Brain microvascular endothelial cell (primary cell): ENCODE results near the gene BZW1.
A peak's percentile ranks its signal among the peaks of the same experiment; 100 is the strongest.

ENCODE experiments used
- DNase-seq: peaks from one replicate; pipeline ENCODE4 v3.0.0-alpha.2; 2020
- H3K27ac ChIP-seq: fragments of 250-450 bp; sonication (Bioruptor Pico); 2 replicates; pipeline ENCODE4 v1.5.1; 2020; ENCODE audit warnings: mild to moderate bottlenecking, moderate library complexity
- H3K27me3 ChIP-seq: fragments of 250-450 bp; sonication (Bioruptor Pico); replicated peaks from 2 replicates; pipeline ENCODE4 v1.5.1; 2020; ENCODE audit warnings: mild to moderate bottlenecking
- H3K36me3 ChIP-seq: fragments of 250-450 bp; sonication (Bioruptor Pico); replicated peaks from 2 replicates; pipeline ENCODE4 v1.5.1; 2020; ENCODE audit warnings: mild to moderate bottlenecking
- H3K4me3 ChIP-seq: 2 replicates; pipeline ENCODE4 v1.5.1; 2011; ENCODE audit warnings: low read depth, mild to moderate bottlenecking, control low read depth, low read length, moderate library complexity
- in situ Hi-C: cut with HindIII; loops from 2 replicates; pipeline ENCODE4 v1.10.0; 2017; ENCODE audit warnings: low sequenced_read_pairs, low pct_ligation_motif_present
- TF ChIP-seq, protein P1 (sequence below): IDR thresholded peaks from 2 replicates; pipeline ENCODE4 v1.5.1; 2011; ENCODE audit warnings: low read depth, mild to moderate bottlenecking, moderate library complexity, low read length, control low read depth, inconsistent platforms; ENCODE audit errors: missing control alignments

The BZW1 gene

DNA sequence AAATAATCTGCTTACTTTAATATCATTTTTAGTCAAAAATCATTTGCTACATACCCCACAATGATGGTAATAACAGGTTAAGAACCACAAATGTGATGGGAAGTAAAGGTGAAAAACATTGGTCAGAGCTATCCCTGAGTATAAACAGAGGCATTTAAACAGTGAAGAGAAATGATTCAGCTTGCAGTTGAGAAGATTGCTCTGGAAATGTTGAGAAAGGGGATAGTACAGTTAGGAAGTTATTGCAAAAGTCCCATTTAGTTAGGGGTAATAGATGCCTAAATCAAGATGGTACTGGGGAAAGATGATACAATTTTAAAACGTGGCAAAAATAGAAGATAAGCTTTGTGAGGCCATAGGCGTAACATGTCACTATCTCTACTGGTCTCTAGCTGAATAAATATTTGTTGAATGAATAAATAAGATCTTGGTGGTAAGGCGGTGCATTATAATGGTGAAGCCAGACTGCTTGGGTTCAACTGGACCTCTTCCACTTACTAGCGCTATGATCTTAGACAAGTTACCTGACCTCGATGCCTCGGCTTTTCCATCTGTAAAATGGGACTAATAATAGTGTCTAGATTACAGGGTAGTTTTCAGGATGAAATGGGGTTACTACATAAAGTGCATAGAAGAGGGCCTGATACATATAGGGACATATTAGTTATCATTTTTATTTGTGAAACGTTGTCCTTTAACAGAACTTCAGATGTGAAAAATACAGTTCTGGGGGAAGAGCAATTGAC lies 2.0 kb upstream of the BZW1 start:
- peak overlapping the region; percentile 98 for H3K27ac ChIP-seq
- no peak for DNase-seq

DNA sequence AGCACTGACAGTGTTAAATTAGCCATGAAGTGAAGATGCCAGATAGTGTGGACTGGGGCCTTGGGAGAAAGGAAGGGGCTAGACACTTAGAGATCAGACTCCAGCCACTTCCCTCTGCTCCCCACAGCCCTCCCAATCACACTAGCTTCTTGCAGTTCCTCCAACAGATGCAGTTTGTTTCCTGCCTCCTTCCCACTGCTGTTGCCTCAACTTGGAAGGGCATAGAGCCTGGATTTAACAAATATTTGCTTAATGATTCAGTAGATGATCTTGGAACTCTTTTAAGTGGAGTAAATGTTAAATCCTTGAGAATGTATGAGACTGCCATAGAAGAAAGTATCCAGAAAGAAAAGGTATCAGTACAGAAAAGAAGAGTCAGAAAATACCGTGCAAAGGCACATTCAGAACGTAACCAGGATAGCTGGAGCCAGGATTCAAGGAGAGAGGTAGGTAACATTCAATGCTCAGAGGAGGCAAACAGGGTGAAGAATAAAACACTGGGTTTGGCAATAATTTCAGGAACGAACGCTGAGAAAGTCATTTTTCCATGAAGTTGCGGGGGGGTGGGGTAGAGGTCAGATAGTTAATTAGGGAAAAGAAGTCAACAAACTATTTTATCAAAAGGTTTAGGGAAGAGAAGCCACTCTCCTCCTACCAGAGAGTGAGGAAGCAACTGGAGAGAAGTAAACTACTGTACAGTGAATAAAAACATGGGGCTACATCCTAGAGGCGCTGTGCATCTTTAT lies 1.3 kb upstream of the BZW1 start:
- peak; percentile 59 for DNase-seq
- TF ChIP-seq, protein P1, sequence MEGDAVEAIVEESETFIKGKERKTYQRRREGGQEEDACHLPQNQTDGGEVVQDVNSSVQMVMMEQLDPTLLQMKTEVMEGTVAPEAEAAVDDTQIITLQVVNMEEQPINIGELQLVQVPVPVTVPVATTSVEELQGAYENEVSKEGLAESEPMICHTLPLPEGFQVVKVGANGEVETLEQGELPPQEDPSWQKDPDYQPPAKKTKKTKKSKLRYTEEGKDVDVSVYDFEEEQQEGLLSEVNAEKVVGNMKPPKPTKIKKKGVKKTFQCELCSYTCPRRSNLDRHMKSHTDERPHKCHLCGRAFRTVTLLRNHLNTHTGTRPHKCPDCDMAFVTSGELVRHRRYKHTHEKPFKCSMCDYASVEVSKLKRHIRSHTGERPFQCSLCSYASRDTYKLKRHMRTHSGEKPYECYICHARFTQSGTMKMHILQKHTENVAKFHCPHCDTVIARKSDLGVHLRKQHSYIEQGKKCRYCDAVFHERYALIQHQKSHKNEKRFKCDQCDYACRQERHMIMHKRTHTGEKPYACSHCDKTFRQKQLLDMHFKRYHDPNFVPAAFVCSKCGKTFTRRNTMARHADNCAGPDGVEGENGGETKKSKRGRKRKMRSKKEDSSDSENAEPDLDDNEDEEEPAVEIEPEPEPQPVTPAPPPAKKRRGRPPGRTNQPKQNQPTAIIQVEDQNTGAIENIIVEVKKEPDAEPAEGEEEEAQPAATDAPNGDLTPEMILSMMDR = no peak
- in situ Hi-C loops = no loop called here
- Histone ChIP-seq H3K27me3 (no peaks in the 10 kb centered on the region), H3K4me3 (peak overlapping the region; percentile 59), H3K27ac (peak overlapping the region; percentile 98), H3K36me3 (peaks cover 25% of the 10 kb centered on the region)

More for the DNA sequence above, 2.0 kb upstream of the BZW1 start:
- H3K4me3 ChIP-seq = no peak overlapping the region
- H3K27me3 ChIP-seq = no peaks in the 10 kb centered on the region
- in situ Hi-C loops = no loop called here
- peaks cover 18% of the 10 kb centered on the region for H3K36me3 ChIP-seq
- TF ChIP-seq, protein P1 = no peak

DNA sequence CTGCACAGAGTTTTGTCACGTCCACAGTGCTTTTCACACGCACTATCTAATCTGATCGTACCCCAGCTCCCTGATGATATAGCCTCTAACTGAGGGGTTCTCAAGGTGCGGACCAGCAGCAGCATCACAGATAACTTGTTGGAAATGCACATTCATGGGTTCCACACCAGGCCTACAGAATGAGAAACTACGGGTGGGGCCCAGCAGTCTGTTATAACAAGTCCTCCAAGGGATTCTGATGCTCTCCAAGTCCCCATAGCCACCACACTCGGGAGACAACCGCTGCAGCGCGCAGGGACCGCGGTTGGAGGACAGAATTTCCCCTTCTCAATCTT lies 745 bp upstream of the BZW1 start:
- Histone ChIP-seq H3K36me3 (peaks cover 31% of the 10 kb centered on the region), H3K27me3 (no peaks in the 10 kb centered on the region), H3K27ac (peak overlapping the region; percentile 98), H3K4me3 (peak overlapping the region; percentile 59)
- no peak for DNase-seq
- TF ChIP-seq, protein P1 = no peak
- in situ Hi-C loops = no loop called here

DNA sequence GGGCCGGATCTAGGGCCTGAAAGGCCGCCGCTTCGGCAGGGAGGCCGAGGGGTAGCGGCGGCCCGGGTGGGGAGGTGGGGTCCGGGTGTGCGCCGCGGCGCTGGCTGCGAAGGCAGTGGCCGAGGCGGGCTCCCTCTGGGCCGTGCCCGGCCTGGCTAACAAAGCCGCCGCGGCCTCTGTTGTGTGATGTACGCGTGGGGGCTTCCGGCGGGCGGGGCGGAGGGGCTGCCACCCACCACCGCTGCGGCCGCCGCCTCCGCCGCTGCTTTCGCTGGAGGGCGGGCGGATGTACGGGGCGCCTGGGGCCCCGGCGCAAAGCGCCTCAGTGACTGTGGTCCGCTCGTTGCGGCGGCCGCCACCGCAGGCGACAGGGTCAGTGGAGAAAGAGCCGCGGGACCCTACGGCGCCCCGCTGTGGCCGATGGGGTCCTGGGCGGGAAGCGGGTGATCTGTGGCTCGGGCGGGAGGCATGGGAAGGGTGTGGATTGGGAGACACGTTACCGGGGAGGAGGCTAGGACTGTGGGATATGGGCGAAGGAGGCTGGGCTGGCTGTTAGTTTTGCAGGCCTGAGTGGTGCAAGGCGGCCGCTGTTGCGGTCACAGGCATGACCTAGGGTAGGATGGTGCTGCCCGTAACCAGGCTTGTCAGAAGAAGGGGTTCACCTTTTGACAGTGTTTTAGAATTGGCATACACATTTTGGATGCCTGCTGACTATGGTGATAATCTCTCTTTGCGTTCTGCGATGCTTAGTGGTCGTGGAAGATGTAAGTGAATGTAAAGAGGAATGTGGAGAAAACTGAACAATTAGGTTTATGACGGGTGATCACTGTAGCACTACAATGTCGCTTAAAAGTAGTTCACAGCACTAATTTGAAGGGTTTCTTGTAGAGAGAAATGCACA lies 662 bp downstream of the BZW1 start:
- TF ChIP-seq, protein P1 = peak; percentile 68
- in situ Hi-C loops = no loop called here
- no peak for DNase-seq
- peak overlapping the region; percentile 93 for H3K4me3 ChIP-seq
- peaks cover 45% of the 10 kb centered on the region for H3K36me3 ChIP-seq
- peak overlapping the region; percentile 98 for H3K27ac ChIP-seq
- H3K27me3 ChIP-seq = no peaks in the 10 kb centered on the region

DNA sequence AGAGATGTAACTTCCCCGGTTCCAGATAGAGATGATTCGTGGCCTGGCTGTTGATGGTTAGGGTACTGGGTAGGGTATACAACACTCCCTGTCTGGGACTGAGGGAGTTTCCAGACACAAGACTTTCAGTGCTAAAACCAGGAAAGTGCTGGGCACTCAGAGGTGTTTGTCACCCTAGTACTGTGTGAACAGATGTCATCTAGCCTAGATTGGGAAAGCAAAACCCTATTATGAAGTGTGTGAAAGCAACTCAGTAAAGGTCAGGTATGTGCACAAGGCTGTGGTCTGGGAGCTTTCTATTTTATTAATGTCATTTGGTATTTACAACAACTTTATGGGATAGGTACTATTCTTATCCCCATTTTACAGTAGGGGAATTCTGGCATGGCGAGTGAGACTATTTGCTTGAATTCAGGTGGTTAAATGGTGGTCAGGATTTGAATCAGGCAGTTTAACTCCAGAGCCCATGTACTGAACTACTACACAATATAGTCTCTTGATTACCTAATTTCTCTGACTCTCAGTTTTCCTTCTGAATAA lies 2.6 kb downstream of the BZW1 start:
- no peak for DNase-seq
- in situ Hi-C loops = no loop called here
- no peaks in the 10 kb centered on the region for H3K27me3 ChIP-seq
- H3K27ac ChIP-seq = peak overlapping the region; percentile 98
- TF ChIP-seq, protein P1 = no peak
- peaks cover 62% of the 10 kb centered on the region for H3K36me3 ChIP-seq
- H3K4me3 ChIP-seq = peak overlapping the region; percentile 93
